ENCODE data around the gene TPRX2. TPM values are rescaled to one million over a fixed set of nuclear protein-coding genes. Genes with fewer than 3 reads are reported as not detected.

TPRX2 gene
- total and polyA plus RNA-seq, 2 experiments from 2014 or later: not detected

DNA sequence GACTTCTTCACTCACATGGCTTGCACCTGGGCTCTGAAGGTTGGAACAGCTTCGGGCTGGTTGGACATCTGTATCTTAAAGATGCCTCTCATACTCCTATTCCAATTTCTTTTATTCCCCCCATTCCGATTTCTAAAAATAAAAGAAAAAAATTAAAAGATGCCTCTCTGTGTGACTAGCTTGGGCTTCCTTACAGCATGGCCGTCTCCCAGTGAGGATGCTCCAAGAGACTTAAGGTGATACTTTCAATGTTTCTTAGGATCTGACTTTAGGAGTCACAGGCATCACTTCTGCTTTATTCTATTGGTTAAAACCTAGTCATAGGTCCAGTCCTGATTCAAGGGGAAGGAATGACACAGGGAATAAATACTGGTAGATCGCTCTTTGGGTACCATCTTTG, 37.0 kb downstream of the TPRX2 start:
- H3K79me2 ChIP-seq (replicated peaks; ENCODE audit: insufficient read depth): no peaks in the 10 kb centered on the region
- ATAC-seq: no peak
- H4K20me1 ChIP-seq (replicated peaks; ENCODE audit: insufficient read depth): no peaks in the 10 kb centered on the region
- H3K27me3 Mint-ChIP-seq (ENCODE audit: insufficient read depth, low read depth, poor library complexity): peaks cover 3% of the 10 kb centered on the region
- no peak overlapping the region for H3K4me3 ChIP-seq
- H3K4me2 ChIP-seq: no peak overlapping the region
- no peaks in the 10 kb centered on the region for H3K27me3 ChIP-seq (ENCODE audit: insufficient read depth)
- H2AFZ ChIP-seq: peak overlapping the region; percentile 43; the same call in 1 of the 2 replicates
- H3K27ac ChIP-seq (ENCODE audit: low read depth): no peak overlapping the region
- TF ChIP-seq JUNB (IDR thresholded peaks at IDR 0.05; ENCODE audit: unreplicated experiment) (no peak), ZNF114 (CRISPR knock-in tag; IDR thresholded peaks at IDR 0.05) (no peak), STAT1 (IDR thresholded peaks at IDR 0.05; ENCODE audit: unreplicated experiment) (no peak), NANOG (IDR thresholded peaks at IDR 0.05; ENCODE audit: borderline replicate concordance) (no peak), EZH2 (IDR thresholded peaks at IDR 0.05; ENCODE audit: low read depth, unreplicated experiment) (no peak), ZNF331 (CRISPR knock-in tag; IDR thresholded peaks at IDR 0.05; ENCODE audit: low read depth) (no peak), EZH2phosphoT487 (IDR thresholded peaks at IDR 0.05; ENCODE audit: unreplicated experiment) (no peak), POLR2AphosphoS5 (IDR thresholded peaks at IDR 0.05; ENCODE audit: low read depth) (no peak), CREB1 (CRISPR knock-in tag; IDR thresholded peaks at IDR 0.05; ENCODE audit: low read depth) (no peak)
- TF ChIP-seq, protein P1, sequence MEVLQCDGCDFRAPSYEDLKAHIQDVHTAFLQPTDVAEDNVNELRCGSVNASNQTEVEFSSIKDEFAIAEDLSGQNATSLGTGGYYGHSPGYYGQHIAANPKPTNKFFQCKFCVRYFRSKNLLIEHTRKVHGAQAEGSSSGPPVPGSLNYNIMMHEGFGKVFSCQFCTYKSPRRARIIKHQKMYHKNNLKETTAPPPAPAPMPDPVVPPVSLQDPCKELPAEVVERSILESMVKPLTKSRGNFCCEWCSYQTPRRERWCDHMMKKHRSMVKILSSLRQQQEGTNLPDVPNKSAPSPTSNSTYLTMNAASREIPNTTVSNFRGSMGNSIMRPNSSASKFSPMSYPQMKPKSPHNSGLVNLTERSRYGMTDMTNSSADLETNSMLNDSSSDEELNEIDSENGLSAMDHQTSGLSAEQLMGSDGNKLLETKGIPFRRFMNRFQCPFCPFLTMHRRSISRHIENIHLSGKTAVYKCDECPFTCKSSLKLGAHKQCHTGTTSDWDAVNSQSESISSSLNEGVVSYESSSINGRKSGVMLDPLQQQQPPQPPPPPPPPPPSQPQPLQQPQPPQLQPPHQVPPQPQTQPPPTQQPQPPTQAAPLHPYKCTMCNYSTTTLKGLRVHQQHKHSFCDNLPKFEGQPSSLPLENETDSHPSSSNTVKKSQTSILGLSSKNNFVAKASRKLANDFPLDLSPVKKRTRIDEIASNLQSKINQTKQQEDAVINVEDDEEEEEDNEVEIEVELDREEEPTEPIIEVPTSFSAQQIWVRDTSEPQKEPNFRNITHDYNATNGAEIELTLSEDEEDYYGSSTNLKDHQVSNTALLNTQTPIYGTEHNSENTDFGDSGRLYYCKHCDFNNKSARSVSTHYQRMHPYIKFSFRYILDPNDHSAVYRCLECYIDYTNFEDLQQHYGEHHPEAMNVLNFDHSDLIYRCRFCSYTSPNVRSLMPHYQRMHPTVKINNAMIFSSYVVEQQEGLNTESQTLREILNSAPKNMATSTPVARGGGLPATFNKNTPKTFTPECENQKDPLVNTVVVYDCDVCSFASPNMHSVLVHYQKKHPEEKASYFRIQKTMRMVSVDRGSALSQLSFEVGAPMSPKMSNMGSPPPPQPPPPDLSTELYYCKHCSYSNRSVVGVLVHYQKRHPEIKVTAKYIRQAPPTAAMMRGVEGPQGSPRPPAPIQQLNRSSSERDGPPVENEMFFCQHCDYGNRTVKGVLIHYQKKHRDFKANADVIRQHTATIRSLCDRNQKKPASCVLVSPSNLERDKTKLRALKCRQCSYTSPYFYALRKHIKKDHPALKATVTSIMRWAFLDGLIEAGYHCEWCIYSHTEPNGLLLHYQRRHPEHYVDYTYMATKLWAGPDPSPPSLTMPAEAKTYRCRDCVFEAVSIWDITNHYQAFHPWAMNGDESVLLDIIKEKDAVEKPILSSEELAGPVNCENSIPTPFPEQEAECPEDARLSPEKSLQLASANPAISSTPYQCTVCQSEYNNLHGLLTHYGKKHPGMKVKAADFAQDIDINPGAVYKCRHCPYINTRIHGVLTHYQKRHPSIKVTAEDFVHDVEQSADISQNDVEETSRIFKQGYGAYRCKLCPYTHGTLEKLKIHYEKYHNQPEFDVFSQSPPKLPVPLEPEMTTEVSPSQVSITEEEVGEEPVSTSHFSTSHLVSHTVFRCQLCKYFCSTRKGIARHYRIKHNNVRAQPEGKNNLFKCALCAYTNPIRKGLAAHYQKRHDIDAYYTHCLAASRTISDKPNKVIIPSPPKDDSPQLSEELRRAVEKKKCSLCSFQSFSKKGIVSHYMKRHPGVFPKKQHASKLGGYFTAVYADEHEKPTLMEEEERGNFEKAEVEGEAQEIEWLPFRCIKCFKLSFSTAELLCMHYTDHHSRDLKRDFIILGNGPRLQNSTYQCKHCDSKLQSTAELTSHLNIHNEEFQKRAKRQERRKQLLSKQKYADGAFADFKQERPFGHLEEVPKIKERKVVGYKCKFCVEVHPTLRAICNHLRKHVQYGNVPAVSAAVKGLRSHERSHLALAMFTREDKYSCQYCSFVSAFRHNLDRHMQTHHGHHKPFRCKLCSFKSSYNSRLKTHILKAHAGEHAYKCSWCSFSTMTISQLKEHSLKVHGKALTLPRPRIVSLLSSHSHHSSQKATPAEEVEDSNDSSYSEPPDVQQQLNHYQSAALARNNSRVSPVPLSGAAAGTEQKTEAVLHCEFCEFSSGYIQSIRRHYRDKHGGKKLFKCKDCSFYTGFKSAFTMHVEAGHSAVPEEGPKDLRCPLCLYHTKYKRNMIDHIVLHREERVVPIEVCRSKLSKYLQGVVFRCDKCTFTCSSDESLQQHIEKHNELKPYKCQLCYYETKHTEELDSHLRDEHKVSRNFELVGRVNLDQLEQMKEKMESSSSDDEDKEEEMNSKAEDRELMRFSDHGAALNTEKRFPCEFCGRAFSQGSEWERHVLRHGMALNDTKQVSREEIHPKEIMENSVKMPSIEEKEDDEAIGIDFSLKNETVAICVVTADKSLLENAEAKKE (CRISPR knock-in tag; IDR thresholded peaks at IDR 0.05): no peak
- TF ChIP-seq, protein P2, sequence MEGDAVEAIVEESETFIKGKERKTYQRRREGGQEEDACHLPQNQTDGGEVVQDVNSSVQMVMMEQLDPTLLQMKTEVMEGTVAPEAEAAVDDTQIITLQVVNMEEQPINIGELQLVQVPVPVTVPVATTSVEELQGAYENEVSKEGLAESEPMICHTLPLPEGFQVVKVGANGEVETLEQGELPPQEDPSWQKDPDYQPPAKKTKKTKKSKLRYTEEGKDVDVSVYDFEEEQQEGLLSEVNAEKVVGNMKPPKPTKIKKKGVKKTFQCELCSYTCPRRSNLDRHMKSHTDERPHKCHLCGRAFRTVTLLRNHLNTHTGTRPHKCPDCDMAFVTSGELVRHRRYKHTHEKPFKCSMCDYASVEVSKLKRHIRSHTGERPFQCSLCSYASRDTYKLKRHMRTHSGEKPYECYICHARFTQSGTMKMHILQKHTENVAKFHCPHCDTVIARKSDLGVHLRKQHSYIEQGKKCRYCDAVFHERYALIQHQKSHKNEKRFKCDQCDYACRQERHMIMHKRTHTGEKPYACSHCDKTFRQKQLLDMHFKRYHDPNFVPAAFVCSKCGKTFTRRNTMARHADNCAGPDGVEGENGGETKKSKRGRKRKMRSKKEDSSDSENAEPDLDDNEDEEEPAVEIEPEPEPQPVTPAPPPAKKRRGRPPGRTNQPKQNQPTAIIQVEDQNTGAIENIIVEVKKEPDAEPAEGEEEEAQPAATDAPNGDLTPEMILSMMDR (conservative IDR thresholded peaks at IDR 0.05; ENCODE audit: low read depth in 2 of 2): no peak
- no peaks in the 10 kb centered on the region for H3F3A ChIP-seq (replicated peaks; ENCODE audit: low read depth)
- H3K4me1 ChIP-seq (ENCODE audit: insufficient read depth): no peaks in the 10 kb centered on the region
- H3K4me1 Mint-ChIP-seq: no peaks in the 10 kb centered on the region
- no peaks in the 10 kb centered on the region for H3K9me2 ChIP-seq (ENCODE audit: insufficient read depth)
- H3K27ac Mint-ChIP-seq: no peak overlapping the region
- peaks cover 13% of the 10 kb centered on the region for H3K36me3 Mint-ChIP-seq (ENCODE audit: low read depth)
- H3K9me3 Mint-ChIP-seq: peaks cover 23% of the 10 kb centered on the region
- no peak overlapping the region for H3K4me3 Mint-ChIP-seq
- no peaks in the 10 kb centered on the region for H3K36me3 ChIP-seq (ENCODE audit: insufficient read depth)
- DNase-seq (ENCODE audit: low spot score): no peak

Data from GM23338 (cell line).